Measurements from ENCODE around the gene TMCC2.
"Not testable (repeated sequence)": the region's sequence is repeated elsewhere in the genome, so short reads cannot be mapped to it uniquely, and the experiment has no call there.

TMCC2 gene, protein sequence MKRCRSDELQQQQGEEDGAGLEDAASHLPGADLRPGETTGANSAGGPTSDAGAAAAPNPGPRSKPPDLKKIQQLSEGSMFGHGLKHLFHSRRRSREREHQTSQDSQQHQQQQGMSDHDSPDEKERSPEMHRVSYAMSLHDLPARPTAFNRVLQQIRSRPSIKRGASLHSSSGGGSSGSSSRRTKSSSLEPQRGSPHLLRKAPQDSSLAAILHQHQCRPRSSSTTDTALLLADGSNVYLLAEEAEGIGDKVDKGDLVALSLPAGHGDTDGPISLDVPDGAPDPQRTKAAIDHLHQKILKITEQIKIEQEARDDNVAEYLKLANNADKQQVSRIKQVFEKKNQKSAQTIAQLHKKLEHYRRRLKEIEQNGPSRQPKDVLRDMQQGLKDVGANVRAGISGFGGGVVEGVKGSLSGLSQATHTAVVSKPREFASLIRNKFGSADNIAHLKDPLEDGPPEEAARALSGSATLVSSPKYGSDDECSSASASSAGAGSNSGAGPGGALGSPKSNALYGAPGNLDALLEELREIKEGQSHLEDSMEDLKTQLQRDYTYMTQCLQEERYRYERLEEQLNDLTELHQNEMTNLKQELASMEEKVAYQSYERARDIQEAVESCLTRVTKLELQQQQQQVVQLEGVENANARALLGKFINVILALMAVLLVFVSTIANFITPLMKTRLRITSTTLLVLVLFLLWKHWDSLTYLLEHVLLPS

DNA sequence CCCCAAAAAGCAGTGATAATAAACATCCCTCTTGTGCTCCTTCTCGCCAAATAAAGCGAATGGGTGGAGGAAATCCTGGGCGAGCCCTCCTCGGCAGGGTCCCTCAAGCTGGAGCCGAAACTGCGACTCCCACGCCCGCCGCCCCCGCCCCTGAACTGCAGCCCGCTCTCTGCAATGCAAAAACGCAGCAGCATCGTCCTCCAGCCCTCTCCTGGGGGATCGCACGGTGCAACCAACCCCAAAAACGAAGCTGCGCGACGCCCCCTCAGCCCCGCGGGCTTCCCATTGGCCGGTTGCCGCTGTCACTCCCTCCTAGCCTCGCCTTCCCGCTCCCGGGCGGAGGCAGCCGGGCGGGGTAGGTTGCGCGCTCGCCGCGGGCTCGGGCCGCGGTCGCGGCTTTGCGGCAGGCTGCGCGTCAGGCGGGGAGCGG, at the start of gene TMCC2:
Gene TMCC2 (plus strand): TSS at position 363 of the 430 bp plus-strand sequence. CDS start 619 bp downstream, outside the sequence.
- CTCF ChIA-PET: interaction anchor here (0.5 to 7.5 kb wide), 8 partner anchors 17 to 180 kb away, joined by 3 to 166 read pairs (median 4); no protein-coding TSS in a partner anchor
- peak; percentile 98 for DNase-seq (ENCODE audit: low spot score)
- POLR2A ChIA-PET (ENCODE audit: low non-redundant PET): interaction anchor here (0.5 kb wide), 1 partner anchor 8 kb away, joined by 5 read pairs; no protein-coding TSS in a partner anchor
- peak within 1 kb of the TSS; percentile 78 for H3K27ac ChIP-seq
- TF ChIP-seq, protein P1, sequence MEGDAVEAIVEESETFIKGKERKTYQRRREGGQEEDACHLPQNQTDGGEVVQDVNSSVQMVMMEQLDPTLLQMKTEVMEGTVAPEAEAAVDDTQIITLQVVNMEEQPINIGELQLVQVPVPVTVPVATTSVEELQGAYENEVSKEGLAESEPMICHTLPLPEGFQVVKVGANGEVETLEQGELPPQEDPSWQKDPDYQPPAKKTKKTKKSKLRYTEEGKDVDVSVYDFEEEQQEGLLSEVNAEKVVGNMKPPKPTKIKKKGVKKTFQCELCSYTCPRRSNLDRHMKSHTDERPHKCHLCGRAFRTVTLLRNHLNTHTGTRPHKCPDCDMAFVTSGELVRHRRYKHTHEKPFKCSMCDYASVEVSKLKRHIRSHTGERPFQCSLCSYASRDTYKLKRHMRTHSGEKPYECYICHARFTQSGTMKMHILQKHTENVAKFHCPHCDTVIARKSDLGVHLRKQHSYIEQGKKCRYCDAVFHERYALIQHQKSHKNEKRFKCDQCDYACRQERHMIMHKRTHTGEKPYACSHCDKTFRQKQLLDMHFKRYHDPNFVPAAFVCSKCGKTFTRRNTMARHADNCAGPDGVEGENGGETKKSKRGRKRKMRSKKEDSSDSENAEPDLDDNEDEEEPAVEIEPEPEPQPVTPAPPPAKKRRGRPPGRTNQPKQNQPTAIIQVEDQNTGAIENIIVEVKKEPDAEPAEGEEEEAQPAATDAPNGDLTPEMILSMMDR (conservative IDR thresholded peaks at IDR 0.05; ENCODE audit: low read depth): no peak

DNA sequence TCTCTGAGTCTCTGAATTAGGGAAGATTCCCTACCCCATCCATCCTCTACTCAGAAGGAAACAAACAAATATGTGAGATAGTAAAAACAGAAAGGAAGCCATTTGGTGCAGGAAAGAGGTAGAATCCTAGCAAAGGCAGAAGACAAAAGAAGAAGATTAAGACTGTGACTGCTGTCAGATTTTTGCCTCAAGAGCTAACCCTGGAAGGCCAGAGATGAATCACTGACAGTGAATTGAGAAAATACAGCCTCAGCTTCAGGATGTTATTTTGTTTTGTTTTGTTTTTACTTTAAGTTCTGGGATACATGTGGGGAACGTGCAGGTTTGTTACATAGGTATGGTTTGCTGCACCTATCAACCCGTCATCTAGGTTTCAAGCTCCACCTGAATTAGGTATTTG, 47.9 kb upstream of the TMCC2 start:
- TF ChIP-seq, protein P1 (conservative IDR thresholded peaks at IDR 0.05; ENCODE audit: low read depth): no peak
- POLR2A ChIA-PET (ENCODE audit: low non-redundant PET): interaction anchor here (0.6 kb wide), 1 partner anchor 50 kb away, joined by 3 read pairs; no protein-coding TSS in a partner anchor
- CTCF ChIA-PET: no interaction called here
- no peak for DNase-seq (ENCODE audit: low spot score)
- no peak overlapping the region for H3K27ac ChIP-seq

DNA sequence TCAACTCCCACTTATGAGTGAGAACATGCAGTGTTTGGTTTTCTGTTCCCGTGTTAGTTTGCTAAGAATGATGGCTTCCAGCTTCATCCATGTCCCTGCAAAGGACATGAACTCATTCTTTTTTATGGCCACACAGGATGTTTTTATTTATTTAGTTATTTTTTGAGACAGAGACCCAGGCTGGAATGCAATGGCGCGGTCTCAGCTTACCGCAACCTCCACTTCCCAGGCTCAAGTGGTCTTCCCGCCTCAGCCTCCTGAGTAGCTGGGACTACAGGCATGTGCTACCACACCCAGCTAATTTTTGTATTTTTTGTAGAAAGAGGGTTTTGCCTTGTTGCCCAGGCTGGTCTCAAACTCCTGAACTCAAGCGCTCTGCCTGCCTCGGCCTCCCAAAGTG, 47.4 kb upstream of the TMCC2 start:
- H3K27ac ChIP-seq; DNase-seq (ENCODE audit: low spot score); CTCF ChIA-PET; POLR2A ChIA-PET (ENCODE audit: low non-redundant PET): not testable (repeated sequence)

DNA sequence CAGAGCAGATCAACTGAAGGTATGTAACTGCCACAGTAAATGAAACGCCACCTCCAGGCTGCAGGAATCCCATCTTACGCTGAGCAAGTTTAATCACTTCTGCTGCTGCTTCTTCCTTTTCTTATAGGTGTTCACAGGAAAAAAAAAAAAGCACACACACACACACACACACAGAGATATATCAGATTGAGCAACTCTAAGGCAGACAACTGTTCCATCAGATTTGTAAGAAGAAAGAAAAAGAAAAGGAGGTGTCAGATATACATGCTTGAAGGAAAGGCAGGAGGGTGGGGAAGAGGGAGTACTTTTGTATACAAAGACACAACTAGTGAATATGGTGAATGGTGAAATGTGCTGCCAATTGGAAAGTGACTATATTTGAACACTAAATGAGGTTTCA, 44.8 kb upstream of the TMCC2 start:
- no peak for DNase-seq (ENCODE audit: low spot score)
- H3K27ac ChIP-seq: no peak overlapping the region
- TF ChIP-seq, protein P1 (conservative IDR thresholded peaks at IDR 0.05; ENCODE audit: low read depth): no peak
- ChIA-PET POLR2A (ENCODE audit: low non-redundant PET) (no interaction called here), CTCF (interaction anchor here (0.6 kb wide), 1 partner anchor 896 kb away, joined by 5 read pairs; no protein-coding TSS in a partner anchor)

DNA sequence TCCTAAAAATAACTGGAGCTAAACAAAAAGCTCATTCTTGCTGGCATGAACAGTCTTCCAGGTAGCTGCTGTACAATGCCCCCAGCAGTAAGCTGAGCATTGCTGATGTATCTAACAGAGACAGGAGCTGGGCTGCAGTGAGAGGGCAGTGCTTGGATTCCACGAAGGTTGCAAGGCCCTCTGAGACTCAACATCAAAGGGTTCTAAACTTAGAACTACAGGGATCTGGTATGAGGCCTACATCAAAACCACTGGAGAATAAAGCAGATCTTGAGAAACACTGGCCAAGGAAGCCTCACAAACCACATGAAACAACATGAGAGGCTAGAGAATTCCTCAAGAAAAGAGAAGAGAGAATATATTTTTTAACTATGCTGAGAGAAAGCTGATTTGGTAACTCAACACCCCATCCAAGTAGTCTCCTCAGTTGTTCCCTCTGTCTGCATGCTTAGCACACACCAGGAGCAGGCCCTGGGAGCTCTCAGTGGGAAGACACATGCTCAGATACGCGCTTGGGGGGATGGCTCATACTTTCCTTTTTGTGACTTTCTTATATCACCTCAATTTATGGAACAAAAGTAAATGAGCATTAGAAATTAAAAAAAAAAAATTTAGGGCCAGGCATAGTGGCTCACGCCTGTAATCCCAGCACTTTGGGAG, 43.9 kb upstream of the TMCC2 start:
- no peak overlapping the region for H3K27ac ChIP-seq
- TF ChIP-seq, protein P1 (conservative IDR thresholded peaks at IDR 0.05; ENCODE audit: low read depth): no peak
- ChIA-PET CTCF (interaction anchor here (0.6 to 1.0 kb wide), 4 partner anchors 12 to 897 kb away, joined by 3 to 5 read pairs (median 3); no protein-coding TSS in a partner anchor), POLR2A (ENCODE audit: low non-redundant PET) (no interaction called here)
- DNase-seq (ENCODE audit: low spot score): no peak

DNA sequence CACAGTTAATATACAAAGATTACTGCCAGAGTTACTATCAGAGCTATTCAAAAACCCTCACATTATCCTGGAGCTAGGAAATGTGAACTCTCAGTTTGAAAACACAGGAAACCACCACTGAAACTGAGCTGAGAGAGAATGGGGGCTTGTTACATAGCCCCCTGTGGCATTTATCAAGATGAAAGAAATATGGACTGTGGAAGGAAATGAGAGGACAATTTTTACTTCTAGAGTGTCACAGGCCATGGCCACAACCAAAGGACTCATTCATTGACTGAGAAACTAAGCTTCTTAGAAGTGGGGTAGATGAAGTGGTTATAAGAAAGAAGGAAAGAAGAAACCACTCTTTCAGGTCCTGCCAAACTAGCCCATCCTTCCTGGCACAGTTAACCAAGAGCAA, 41.6 kb upstream of the TMCC2 start:
- H3K27ac ChIP-seq: no peak overlapping the region
- ChIA-PET CTCF (no interaction called here), POLR2A (ENCODE audit: low non-redundant PET) (no interaction called here)
- TF ChIP-seq, protein P1 (conservative IDR thresholded peaks at IDR 0.05; ENCODE audit: low read depth): no peak
- DNase-seq (ENCODE audit: low spot score): no peak
